GM19239 (cell line): ENCODE data around the gene ESF1.

Experiments used
- DNase-seq: peaks from one replicate; pipeline ENCODE4 v3.0.0; 2011; ENCODE audit warnings: low spot score; ENCODE audit not compliant: insufficient read length
- FAIRE-seq: peaks from 2 replicates; lab custom pipeline; 2011; peaks lifted over from hg19 to GRCh38; lab: Jason Lieb, UNC

The ESF1 gene, protein sequence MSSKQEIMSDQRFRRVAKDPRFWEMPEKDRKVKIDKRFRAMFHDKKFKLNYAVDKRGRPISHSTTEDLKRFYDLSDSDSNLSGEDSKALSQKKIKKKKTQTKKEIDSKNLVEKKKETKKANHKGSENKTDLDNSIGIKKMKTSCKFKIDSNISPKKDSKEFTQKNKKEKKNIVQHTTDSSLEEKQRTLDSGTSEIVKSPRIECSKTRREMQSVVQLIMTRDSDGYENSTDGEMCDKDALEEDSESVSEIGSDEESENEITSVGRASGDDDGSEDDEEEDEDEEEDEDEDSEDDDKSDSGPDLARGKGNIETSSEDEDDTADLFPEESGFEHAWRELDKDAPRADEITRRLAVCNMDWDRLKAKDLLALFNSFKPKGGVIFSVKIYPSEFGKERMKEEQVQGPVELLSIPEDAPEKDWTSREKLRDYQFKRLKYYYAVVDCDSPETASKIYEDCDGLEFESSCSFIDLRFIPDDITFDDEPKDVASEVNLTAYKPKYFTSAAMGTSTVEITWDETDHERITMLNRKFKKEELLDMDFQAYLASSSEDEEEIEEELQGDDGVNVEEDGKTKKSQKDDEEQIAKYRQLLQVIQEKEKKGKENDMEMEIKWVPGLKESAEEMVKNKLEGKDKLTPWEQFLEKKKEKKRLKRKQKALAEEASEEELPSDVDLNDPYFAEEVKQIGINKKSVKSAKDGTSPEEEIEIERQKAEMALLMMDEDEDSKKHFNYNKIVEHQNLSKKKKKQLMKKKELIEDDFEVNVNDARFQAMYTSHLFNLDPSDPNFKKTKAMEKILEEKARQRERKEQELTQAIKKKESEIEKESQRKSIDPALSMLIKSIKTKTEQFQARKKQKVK

DNA sequence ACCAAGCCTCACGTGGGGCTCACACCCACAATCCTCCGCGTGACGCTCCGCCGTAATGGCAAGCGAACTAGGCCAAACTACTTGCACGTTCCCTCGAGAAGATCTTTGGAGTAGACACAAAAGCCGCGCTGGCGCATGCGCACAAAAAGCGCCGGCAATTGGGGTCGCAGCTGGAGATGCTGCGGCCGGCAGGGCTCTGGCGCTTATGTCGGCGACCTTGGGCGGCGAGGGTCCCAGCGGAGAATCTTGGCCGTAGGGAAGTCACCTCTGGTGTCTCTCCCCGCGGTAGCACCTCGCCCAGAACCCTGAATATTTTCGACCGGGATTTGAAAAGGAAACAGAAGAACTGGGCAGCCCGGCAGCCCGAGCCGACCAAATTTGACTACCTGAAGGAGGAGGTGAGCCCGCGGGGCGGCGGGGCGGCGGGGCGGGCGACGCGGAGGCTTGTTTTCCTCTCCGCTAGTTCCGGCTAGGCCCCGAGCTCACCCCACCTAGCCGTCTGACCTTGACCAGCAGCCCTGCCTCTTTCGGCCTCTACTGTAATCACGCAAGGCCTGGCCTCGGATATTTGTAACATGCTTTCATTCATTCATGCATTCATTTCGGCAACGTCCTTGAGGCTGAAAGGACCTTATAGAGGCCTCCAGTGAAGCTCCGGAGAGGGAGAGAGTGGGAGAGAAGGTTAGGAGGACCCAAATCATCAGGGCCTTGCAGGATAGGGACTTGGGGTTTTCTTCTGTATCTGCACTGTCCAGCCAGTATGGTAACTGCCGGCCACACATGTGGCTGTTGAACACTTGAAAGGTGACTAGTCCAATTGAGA lies at the start of gene ESF1, which contains the start of gene NDUFAF5:
ESF1 (minus strand) TSS at position 27 of the 823 bp plus-strand sequence. CDS start 1,779 bp downstream, outside the sequence.
NDUFAF5 (plus strand) TSS at position 136 of the 823 bp plus-strand sequence; CDS start at position 177, 41 bp downstream.
- peak; percentile 73 for DNase-seq
- FAIRE-seq, result peak; percentile 99

DNA sequence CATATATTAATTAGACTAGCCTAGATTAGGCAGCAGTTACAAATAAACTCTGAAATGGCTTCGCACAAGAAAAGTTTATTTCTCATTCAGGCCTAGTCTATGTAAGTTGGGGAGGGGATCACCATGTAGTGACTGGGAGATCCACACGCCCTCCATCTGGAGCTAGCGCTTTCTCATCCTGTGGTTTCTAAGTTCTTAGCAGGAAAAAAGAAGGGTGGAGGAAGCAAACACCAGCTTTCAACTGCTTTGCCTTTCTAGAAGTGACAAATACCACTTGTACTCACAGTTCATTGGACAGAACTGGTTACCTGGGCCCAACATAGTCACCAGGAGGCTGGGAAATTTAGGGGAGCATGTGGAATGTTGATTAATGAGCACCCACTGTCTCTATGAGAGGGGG lies 46.8 kb upstream of the ESF1 start:
- no peak for DNase-seq
- no peak for FAIRE-seq

DNA sequence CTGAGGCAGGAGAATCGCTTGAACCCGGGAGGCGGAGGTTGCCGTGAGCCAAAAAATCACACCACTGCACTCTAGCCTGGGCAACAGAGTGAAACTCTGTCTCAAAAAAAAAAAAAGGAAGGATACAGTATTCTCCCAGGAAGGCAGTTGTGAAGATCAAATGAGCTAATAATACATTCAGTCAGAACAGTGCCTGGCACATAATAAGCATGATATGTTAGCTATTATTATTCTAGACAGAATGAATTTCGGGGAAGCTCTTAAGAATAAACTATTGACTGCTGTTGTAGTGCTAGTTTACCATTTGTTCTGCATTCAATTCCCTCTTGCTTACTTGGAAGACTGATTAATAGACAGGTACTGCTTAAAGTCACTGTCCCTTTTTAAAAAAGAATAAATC lies 40.7 kb upstream of the ESF1 start:
- no peak for FAIRE-seq
- no peak for DNase-seq

DNA sequence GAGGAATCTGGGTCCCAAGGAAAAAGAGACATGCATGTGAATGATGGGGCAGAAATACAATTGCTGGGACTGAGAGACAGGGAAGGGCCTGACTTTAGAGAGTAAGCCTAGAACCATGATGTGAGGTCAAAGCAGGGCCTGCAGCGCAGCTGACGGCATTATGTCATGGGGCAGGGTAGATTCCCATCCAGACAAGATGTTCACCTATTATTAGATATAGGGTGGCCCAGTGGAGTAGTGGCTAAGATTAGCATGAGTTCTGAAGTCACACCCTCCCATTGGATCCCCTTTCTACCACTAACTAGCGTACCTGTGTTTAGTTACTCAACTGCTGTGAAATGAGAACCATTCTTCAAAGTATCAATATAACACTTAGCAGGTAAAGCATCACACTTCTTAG lies 39.7 kb upstream of the ESF1 start:
- FAIRE-seq, result no peak
- no peak for DNase-seq

DNA sequence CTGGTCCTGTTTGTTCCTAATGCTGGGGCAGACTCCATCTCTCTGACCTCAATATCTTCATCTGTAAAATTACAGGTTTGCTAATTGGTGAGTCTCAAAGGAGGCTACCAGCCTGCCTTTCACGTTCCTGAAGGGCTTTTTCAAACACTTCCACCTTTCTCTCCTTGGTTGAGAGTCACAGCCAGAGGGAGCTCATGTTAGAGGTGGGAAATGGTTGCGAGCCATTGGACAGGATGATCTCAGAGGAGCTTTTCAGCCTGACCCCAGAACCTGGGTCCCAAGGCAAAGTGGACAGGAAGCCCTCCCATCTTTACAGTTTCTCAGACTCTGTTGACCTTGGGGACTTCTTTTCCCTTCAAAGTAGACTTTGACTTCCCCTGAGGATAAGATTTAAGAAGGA lies 37.7 kb upstream of the ESF1 start:
- no peak for DNase-seq
- no peak for FAIRE-seq

DNA sequence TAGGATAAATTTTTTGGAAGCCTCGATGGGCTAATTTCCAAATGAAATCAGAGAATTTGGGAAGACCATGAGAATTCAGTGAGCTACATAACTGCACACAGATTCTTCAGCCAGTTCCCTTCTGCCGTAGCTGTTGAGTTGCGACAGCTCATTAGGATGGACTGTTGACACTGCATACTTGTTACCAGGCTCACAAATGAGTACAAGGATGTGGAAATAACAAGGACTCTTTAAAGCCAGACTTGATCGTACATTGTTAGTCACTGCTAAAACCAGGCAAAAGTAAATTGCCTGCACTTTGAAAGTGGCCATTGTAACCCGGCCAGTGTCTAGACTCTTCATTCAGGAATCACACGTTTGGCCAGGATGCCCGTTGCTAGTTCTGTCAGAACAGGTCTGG lies 37.2 kb upstream of the ESF1 start:
- no peak for FAIRE-seq

DNA sequence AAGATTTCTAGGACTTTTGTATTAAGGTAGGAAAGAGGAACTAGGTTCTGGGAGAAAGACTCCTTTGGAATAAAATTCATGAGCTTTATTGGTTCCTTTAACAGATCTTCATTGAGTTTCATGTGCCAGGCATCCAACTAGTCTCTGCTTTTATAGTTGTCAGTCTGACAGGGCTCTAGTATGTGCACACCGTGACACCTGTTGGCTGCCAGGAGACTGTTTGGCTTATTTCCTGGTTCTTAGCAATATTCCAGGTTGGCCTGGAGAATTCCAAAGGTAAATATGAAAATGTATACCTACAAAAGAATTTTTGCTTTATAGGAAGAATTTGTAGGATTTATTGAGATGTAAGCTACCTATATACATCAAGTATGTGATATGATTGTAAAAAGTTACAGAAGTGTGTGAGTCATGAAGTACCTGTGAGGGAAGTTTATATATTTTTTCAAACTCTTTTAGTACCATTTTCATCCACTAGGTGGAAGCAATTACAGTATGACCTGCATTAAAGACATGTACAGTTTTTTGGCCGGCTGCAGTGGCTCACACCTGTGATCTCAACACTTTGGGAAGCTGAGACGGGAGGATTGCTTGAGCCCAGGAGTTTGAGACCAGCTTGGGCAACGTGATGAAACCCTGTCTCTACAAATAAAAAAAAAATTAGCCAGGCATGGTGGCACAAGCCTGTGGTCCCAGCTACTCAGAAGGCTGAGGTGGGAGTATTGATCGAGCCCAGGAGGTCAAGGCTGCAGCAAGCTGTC lies 35.3 kb upstream of the ESF1 start:
- DNase-seq (peak; percentile 18), FAIRE-seq (peak; percentile 75)

More for the DNA sequence above, 37.2 kb upstream of the ESF1 start:
- no peak for DNase-seq

DNA sequence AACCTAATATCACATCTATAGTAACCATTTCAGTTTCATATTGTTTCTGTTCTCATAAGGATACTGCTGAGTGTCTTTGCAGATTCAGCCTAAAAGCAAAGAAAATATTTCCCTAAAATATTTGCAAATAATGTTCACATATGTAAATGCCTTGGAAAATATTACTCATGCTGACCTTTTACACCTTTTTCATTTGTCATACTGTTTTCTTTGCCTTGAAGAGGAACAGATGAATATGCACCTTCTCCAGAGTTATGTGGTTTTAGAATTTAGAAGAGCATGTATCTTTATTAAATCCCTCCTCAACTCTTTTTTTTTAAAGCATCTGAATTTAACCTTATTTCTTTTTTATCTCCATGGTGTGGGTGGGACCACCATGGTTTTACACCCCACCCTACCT lies 32.6 kb upstream of the ESF1 start:
- no peak for DNase-seq
- no peak for FAIRE-seq

DNA sequence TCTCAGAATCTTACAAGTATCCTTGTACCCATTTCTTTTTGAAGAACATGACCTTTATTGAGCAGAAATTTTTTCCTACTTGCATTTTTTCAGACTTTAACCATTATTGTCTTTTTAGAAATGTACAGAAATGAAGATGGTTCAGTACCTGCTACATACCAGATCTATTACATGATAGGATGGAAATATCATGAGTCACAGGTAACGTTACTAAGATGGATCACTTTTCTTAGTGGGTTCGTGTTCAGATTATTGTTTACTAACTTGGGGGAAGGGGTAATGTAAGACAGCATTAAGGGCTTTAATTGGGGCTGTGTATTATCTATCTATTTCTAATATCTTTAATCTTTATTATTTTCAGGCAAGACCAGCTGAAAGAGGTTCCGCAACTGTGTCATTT lies 32.0 kb upstream of the ESF1 start:
- DNase-seq, result no peak
- no peak for FAIRE-seq

DNA sequence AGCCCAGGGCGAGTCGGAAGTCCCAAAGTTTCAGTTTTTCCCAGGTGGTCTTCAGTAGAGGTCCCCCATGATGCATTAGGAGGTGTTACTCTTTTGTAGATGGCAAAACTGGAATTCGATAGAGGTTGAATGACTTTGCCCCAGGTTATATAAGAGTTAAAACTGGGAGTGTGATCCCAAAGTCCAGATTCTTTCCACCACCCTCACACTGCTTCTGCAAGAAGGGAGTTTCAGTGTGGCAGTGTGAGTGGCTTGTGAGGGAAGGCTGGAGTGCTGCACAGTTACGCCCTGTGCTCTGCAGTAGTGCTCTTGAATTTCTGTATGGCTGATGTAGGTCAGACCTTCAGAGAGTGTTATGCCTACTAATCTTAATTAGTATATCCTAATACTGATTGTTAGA lies 30.0 kb upstream of the ESF1 start:
- DNase-seq, result no peak
- no peak for FAIRE-seq

DNA sequence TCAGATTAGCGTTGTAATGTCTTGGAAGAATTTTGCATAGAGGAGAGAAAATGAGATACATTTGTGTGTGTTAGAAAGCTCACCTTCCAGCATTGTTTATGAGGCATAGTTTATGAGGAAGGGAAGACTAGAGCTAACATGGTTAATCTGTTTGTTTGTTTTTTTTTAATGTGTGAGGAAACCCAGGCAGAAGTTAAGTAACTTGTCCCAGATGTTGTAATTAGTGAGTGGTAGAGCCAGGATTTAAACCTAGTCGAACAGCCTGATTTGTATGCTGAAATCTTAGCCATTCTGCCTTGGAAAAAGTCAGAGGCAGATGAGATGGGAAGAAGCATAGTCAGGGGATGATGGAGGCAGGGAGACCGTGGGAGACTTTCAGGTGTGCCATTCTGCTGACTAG lies 29.2 kb upstream of the ESF1 start:
- FAIRE-seq (no peak), DNase-seq (no peak)

DNA sequence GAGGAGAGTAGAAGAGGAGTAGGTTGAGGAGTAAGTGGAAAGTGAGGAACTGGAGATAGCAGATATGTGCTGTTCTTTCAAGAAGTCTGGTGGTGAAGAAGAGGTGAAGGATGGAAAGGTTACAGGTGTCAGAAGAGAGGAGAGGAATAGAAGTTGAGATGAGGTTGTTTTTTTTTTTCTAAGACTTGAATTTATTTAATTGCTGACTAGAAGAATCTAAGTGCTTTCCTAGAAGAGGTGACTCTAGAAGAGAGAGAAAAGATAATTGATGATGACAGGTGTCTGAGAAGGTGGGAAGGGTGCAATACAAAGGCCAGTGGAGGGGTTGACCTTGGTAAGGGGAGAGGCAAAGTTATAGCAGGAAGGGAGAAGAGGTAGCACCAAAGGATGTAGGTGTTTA lies 25.7 kb upstream of the ESF1 start:
- DNase-seq, result no peak
- no peak for FAIRE-seq

DNA sequence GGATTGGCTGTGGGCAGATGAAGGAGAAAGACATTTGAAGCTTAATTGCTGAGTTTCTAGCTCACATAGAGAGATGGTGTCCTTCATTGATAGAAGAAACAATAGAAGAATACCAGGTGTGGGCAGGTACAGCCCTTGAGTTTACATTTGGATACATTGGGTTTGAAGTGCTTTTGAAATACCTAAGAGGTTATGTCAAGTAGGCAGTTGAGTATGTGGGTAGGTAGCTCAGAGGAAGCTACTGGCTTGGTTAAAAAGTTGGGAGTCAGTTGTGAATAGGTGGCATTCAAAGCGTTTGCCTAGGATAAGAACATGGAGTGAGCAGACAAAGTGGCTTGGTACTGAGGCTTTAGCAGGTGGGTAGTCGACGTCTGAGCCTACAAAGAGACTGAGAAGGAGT lies 25.1 kb upstream of the ESF1 start:
- FAIRE-seq (no peak), DNase-seq (no peak)

DNA sequence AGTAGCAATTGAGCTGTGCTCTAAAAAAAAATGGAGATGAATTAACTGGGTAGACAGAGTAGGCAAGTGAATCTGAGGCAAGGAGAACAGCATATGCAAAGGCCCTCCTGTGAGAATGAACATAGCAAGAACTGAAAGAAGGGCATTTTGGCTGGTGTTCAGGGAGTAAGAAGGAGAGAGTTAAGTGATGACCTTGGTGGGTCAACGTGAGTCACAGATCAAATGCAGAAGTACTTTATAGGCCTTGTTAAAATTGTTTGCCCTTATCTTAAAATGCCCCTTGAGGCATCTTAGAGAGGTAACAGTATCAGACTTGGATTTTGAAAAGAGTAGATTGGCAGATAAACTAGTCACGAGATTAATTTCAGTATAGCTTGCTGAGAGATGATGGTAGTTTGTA lies 24.7 kb upstream of the ESF1 start:
- DNase-seq (no peak), FAIRE-seq (no peak)

DNA sequence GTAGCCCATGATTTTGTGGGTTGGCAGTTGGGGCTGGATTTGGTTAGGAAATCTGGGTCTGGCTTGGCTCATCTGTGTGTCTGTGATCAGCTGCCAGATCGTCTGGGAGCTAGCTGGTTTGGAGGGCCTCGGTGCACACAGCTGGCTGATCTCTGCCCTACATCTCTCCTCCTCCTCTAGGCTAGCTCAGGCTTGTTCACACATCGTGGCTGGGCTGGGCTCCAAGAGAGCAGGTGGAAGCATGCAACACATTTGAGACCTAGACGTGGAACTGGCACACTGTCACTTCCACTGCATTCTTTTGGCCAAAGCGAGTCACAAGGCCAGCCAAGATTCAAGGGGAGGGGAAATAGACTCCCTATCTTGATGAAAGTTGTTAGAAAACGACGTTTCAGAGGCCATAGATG lies 16.0 kb upstream of the ESF1 start:
- no peak for FAIRE-seq

DNA sequence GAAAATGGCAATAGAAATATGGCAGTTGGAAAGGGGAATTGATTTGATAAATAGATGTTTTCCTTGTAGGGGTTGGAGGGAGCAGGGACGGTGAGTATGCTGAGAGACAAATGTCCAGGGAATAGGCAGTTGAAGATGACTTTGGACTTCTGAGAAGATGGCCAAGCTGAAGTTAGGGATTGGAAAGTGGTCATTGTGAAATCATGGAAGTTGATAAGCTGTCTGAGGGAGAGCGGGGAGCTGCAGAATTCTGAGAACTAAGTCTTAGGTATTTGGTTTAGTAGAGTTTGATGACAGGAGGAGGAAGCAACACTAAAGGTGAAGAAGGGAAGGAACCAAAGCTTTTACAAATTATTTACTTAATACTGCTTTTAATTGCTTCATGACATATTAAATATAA lies 15.3 kb upstream of the ESF1 start:
- no peak for DNase-seq
- no peak for FAIRE-seq

More for the DNA sequence above, 16.0 kb upstream of the ESF1 start:
- DNase-seq, result no peak

DNA sequence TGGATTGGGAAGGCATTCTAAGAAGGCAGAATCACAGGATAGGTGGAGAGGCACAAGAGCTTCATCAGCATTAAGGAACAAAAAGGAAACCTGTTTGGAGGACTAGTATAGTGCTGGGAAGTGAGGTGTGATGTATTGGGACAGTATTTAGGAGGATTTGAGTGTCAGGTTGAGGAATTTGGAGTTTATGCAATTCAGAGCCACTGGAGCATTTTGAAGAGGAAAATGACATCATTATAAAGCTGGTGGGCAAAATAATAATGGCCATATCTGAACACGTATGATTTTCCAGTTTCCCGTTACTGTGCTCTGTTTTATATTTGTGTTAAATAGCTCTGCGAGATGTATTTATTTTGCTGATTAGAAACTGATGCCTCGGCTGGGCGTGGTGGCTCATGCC lies 14.3 kb upstream of the ESF1 start:
- DNase-seq, result no peak
- FAIRE-seq, result no peak

DNA sequence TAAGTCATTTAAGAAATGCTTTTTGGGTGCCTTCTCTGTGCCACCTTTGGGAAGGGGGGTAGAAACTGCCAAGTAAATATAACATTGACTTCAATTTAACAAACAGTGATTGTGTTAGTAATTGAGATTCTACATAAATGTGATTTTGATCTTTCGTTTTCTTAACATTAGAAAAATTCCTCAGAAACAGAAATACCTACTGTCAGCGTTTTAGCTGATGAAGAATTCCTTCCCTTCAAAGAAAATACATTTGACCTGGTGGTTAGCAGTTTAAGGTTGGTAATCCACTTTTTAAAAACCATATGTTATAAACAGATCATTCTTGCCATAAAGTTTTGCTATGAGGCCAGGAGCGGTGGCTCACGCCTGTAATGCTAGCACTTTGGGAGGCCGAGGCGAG lies 9.9 kb upstream of the ESF1 start:
- FAIRE-seq, result no peak
- no peak for DNase-seq

DNA sequence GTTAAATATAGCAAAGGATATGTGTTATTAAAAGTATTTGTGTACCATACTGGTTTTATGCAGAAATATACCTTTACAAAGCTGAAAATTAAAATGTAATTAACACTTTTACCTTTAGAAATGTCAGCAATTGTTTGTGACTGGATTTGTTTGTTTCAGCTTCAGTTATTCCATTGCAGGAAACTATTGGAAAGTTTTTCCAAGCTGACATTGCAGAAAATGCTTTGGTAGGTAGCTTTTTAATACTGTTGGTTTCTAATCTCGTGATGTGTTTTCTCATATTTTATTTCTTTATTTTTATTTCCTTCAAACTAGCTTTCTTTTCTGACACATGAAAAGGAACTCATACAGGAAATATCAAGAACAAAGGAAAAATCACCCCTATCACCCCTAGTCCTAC lies 8.3 kb upstream of the ESF1 start:
- DNase-seq (no peak), FAIRE-seq (no peak)
